BLaER1 (cell line): Measurements from ENCODE around the gene FKBP5.
"Not testable (repeated sequence)": the region's sequence is repeated elsewhere in the genome, so short reads cannot be mapped to it uniquely, and the experiment has no call there.

ENCODE experiments used
- H3K27ac ChIP-seq: shearing (Covaris generic); formaldehyde crosslinking; 2 replicates; pipeline ENCODE4 v1.8.1; 2022
- H3K27me3 ChIP-seq: shearing (Covaris generic); formaldehyde crosslinking; 2 replicates; pipeline ENCODE4 v1.8.1; 2022
- H3K36me3 ChIP-seq: shearing (Covaris generic); formaldehyde crosslinking; 2 replicates; pipeline ENCODE4 v1.8.1; 2022
- H3K4me1 ChIP-seq: shearing (Covaris generic); formaldehyde crosslinking; 2 replicates; pipeline ENCODE4 v1.8.1; 2022
- H3K4me2 ChIP-seq: shearing (Covaris generic); formaldehyde crosslinking; 2 replicates; pipeline ENCODE4 v1.8.1; 2022
- H3K4me3 ChIP-seq: shearing (Covaris generic); formaldehyde crosslinking; 2 replicates; pipeline ENCODE4 v1.8.1; 2022
- H3K9ac ChIP-seq: shearing (Covaris generic); formaldehyde crosslinking; 2 replicates; pipeline ENCODE4 v1.8.1; 2022
- H3K9me3 ChIP-seq: shearing (Covaris generic); formaldehyde crosslinking; 2 replicates; pipeline ENCODE4 v1.8.1; 2022
- H4K20me1 ChIP-seq: shearing (Covaris generic); formaldehyde crosslinking; 2 replicates; pipeline ENCODE4 v1.8.1; 2022
- Cebpa-rat ChIP-seq: shearing (Covaris generic); IDR thresholded peaks from 2 replicates; pipeline ENCODE4 v1.8.1; 2022

Gene FKBP5

DNA sequence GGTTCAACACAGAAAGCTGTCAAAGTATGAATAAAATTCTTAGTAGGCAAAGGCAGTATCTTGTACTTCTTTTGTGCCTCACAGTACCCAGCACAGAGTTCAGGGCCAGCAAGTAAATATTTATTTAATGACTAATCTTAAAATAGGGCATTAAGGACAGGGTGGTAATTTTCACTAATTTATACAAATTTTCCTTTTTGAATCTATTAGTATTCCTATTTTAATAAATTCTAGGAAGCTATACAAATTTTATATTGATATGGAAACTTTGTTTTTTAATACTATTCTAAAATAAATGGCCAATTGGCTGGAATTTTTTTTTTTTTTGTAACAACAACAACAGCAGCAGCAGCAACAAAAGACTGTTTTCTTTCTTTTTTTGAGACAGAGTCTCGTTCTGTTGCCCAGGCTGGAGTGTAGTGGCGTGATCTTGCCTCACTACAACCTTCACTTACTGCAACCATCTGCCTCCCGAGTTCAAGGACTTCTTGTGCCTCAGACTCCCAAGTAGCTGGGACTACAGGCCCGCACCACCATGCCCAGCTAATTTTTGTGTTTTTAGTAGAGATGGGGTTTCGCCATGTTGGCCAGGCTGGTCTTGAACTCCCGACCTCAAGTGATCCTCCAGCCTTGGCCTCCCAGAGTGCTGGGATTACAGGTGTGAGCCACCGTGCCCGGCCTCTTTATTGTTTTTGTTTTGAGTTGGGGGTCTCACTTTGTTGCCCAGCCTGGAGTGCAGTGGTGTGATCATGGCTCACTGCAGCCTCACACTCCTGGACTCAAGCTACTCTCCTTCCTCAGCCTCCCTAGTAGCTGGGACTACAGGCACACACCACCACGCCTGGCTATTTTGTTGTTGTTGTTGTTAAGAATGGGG lies 85.2 kb downstream of the FKBP5 start:
- no peak overlapping the region for H3K27ac ChIP-seq
- no peaks in the 10 kb centered on the region for H3K27me3 ChIP-seq
- H3K36me3 ChIP-seq: peaks cover 24% of the 10 kb centered on the region
- H3K4me3 ChIP-seq: no peak overlapping the region
- no peak for TF ChIP-seq Cebpa-rat
- H3K9ac ChIP-seq: no peak overlapping the region
- peaks cover 37% of the 10 kb centered on the region for H3K4me1 ChIP-seq
- H3K4me2 ChIP-seq: peak overlapping the region; percentile 76; the same call in 1 of the 2 replicates
- peaks cover 5% of the 10 kb centered on the region; the same call in 1 of the 2 replicates for H4K20me1 ChIP-seq
- H3K9me3 ChIP-seq: peaks cover 20% of the 10 kb centered on the region

- no peak overlapping the region; the same call in 1 of the 2 replicates for H3K4me3 ChIP-seq
- H3K9ac ChIP-seq: peak overlapping the region; percentile 43
- peak overlapping the region; percentile 61 for H3K27ac ChIP-seq
- no peaks in the 10 kb centered on the region for H3K27me3 ChIP-seq
- peaks cover 37% of the 10 kb centered on the region for H3K4me1 ChIP-seq
- H3K9me3 ChIP-seq: peaks cover 14% of the 10 kb centered on the region
- peak overlapping the region; percentile 76 for H3K4me2 ChIP-seq
- no peak for TF ChIP-seq Cebpa-rat
- H4K20me1 ChIP-seq: peaks cover 5% of the 10 kb centered on the region; the same call in 1 of the 2 replicates
- peaks cover 13% of the 10 kb centered on the region for H3K36me3 ChIP-seq
Measured at GRCh38 chr6:35602133-35602946, 86.4 kb downstream of the FKBP5 start.

DNA sequence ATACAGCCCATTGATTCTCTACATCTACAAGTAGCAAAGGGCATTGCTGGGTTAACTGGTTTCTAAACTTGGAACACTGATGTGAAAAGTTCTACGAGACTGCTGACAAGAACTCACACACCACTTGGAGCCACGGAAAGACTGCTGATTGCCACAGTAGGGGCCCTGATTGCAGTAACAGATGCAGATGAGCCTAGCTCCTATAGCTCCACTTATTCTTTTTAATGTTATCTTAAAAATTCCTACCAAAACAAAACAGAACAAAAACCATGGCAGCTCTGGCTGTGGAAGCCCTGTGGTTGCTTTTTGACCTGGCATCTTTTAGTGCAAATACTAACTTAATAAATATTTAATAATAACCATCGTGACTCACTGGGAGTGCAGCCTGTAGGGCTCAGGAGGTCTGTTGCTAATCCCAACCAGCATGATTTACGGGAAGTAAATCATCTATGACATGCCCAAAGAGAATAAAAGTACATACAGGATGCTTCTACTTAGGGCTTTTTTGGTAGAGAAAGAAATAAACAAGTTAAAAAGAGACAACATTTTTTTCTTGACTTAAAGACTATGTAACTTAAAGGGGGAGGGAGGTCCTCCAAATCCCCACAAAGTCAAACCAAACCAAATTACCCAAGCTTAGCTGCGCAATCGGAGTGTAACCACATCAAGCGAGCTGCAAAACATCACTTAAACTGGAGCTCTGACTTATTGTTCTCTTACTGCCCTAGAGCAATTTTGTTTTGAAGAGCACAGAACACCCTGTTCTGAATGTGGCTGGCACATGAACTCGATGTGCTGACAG lies 87.2 kb downstream of the FKBP5 start:
- peaks cover 5% of the 10 kb centered on the region; the same call in 1 of the 2 replicates for H4K20me1 ChIP-seq
- peak overlapping the region; percentile 43 for H3K9ac ChIP-seq
- H3K4me3 ChIP-seq: no peak overlapping the region; the same call in 1 of the 2 replicates
- TF ChIP-seq Cebpa-rat: peak; percentile 85
- no peaks in the 10 kb centered on the region for H3K27me3 ChIP-seq
- H3K4me1 ChIP-seq: peaks cover 37% of the 10 kb centered on the region
- peak overlapping the region; percentile 76 for H3K4me2 ChIP-seq
- peak overlapping the region; percentile 61 for H3K27ac ChIP-seq
- peaks cover 16% of the 10 kb centered on the region for H3K36me3 ChIP-seq
- H3K9me3 ChIP-seq: peaks cover 11% of the 10 kb centered on the region

GRCh38 chr6:35600659-35601125 lies 88.0 kb downstream of the FKBP5 start:
- H3K4me1 ChIP-seq: peaks cover 37% of the 10 kb centered on the region
- peaks cover 5% of the 10 kb centered on the region; the same call in 1 of the 2 replicates for H4K20me1 ChIP-seq
- no peaks in the 10 kb centered on the region for H3K27me3 ChIP-seq
- H3K9me3 ChIP-seq: peaks cover 10% of the 10 kb centered on the region
- TF ChIP-seq Cebpa-rat: no peak
- no peak overlapping the region for H3K9ac ChIP-seq
- peaks cover 24% of the 10 kb centered on the region for H3K36me3 ChIP-seq
- H3K4me3 ChIP-seq: no peak overlapping the region
- peak overlapping the region; percentile 76 for H3K4me2 ChIP-seq
- H3K27ac ChIP-seq: peak overlapping the region; percentile 61; the same call in 1 of the 2 replicates

DNA sequence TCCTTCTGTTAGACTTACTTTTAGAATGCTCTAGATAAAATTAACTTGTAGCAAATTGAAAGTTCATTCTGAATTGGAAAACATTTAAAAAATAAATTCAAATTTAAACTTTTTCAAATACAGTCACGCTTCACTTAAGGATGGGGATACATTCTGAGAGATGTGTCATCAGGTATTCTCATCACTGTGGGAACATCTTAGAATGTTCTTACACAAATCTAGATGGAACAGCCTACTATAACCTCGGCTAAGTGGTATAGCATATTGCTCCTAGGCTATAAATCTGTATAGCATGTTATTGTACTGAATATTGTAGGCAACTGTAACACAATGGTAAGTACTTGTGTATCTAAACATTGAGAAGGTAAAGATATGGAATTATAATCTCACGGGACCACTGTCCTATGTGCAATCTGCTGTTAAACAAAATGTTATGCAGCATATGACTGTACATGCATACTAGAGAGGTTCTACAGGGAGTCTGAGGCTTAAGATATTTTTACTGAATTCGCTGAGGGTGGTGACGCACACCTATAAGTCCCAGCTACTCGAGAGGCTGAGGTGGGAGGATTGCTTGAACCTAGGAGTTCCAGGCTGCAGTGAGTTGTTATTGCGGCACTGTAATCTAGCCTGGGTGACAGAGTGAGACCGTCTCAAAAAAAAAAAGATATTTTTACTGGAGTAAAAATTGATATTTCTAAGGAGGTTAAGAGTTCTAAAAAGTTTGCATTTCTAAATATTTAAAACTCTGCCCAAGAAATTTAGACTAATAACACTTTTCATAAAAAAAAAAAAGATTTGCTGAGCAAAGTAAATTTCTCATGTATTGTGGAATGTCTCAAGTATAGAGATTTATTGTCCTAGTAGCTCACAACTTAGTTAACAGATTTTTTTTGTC lies 88.7 kb downstream of the FKBP5 start:
- Histone ChIP-seq H3K4me3 (no peak overlapping the region), H4K20me1 (peaks cover 5% of the 10 kb centered on the region; the same call in 1 of the 2 replicates)

DNA sequence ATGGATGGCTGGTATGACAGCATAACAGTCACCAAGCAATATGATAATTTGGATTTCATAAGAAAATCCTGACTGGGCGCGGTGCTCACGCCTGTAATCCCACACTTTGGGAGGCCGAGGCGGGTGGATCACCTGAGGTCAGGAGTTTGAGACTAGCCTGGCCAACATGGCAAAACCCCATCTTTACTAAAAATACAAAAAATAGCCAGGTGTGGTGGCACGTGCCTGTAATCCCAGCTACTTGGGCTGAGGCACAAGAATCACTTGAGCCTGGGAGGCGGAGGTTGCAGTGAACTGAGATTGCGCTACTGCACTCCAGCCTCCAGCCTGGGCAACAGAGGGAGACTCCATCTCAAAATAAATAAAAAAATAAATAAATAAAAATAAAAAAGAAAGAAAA lies 90.1 kb downstream of the FKBP5 start:
- not testable (repeated sequence) for H3K4me3 ChIP-seq, H3K27me3 ChIP-seq, H4K20me1 ChIP-seq, H3K9me3 ChIP-seq, H3K4me2 ChIP-seq, H3K27ac ChIP-seq, H3K9ac ChIP-seq
- Histone ChIP-seq H3K36me3 (peaks cover 39% of the 10 kb centered on the region), H3K4me1 (peaks cover 42% of the 10 kb centered on the region)

More for the DNA sequence above, 88.7 kb downstream of the FKBP5 start:
- H3K36me3 ChIP-seq: peaks cover 25% of the 10 kb centered on the region
- no peaks in the 10 kb centered on the region for H3K27me3 ChIP-seq
- H3K4me2 ChIP-seq: peak overlapping the region; percentile 76
- H3K9me3 ChIP-seq: peaks cover 4% of the 10 kb centered on the region; the same call in 1 of the 2 replicates
- H3K27ac ChIP-seq: peak overlapping the region; percentile 61; the same call in 1 of the 2 replicates
- H3K9ac ChIP-seq: no peak overlapping the region
- peaks cover 38% of the 10 kb centered on the region for H3K4me1 ChIP-seq
- TF ChIP-seq Cebpa-rat: no peak

DNA sequence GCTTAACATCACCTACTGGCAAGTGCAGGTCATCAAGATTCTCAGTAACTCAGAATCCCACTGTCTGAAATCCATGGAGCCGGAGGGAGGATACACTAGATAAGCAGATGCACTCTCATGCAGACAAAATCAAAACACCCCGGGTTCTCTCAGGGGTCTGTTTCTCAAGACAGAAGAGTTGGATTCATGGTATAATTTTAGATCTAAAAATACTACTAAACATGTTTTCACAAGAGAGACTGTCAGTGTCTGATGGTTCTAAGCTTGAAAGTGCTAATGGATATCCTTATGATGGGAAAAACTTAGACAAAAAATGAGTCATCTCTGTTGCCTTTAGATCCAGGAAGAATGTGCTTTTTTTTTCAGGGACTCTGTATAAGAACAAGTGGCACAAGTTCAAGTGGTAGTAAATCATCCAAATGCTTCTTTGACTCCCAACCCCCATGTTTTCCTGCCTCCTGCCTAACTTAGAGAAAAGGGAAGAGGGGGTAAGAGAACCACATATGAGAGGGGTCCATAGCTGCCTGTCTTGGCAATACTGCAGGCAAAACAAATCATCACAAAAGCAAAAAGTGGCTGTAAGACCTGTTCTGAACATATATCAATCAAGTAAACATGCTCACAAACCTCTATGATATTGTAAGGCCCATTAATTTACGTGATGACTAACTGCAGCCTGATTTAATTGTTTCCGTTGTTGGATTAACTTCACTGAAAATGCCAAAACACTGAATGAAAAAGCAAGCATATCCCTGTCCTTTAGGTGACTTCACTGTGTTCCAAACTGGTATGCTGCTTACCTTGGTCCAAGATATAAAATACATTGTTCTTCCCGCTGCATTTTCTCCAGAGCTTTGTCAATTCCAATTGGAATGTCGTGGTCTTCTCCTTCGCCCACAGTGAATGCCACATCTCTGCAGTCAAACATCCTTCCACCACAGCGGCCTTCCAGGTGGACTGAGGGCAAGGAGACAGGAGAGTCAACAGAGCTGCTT lies 92.0 kb downstream of the FKBP5 start:
- Histone ChIP-seq H3K9me3 (no peaks in the 10 kb centered on the region), H3K4me2 (no peak overlapping the region), H3K36me3 (peaks cover 57% of the 10 kb centered on the region), H3K27ac (no peak overlapping the region), H3K4me1 (peaks cover 25% of the 10 kb centered on the region), H3K9ac (no peak overlapping the region), H3K4me3 (no peak overlapping the region), H4K20me1 (peaks cover 5% of the 10 kb centered on the region; the same call in 1 of the 2 replicates), H3K27me3 (no peaks in the 10 kb centered on the region)
- TF ChIP-seq Cebpa-rat: no peak
